MG63 (cell line): ENCODE data around the gene TTC33. TPM values are rescaled to one million over a fixed set of nuclear protein-coding genes. Genes with fewer than 3 reads are reported as not detected.

Source experiments
- total RNA-seq: library from RNA; depleted of rRNA; stranded (reverse); fragments of >200 nt; shearing (Covaris generic); gene quantifications from 2 replicates; pipeline ENCODE4 v1.2.3, GENCODE V29; 2014; ENCODE audit warnings: low replicate concordance; rRNA removed

TTC33 gene
- total RNA-seq, 1 experiment from 2014 or later, result 16.3 TPM

Other genes starting within 250 kb of the TTC33 start
- 1.2 and 2.1 TPM in 2 replicates for gene PTGER4, start 76.0 kb downstream of the TTC33 start, total RNA-seq
- gene PRKAA1, start 42.4 kb upstream of the TTC33 start, total RNA-seq, result 69.0 and 128 TPM in 2 replicates
- 134 and 523 TPM in 2 replicates for gene RPL37, start 79.3 kb upstream of the TTC33 start, total RNA-seq
- gene CARD6, start 85.4 kb upstream of the TTC33 start, total RNA-seq, result 2.0 and 2.4 TPM in 2 replicates
- not detected in 2 replicates for gene C7, start 153.5 kb upstream of the TTC33 start, total RNA-seq